Muscle of leg (tissue), 11 donors: ENCODE results near the gene RPS6KA4. TPM values are rescaled to one million over a fixed set of nuclear protein-coding genes. Genes with fewer than 3 reads are reported as not detected.

Experiments
- DNase-seq: peaks from one replicate; pipeline ENCODE4 v3.0.0; 2013
- H3K27ac ChIP-seq: one replicate; pipeline ENCODE4 v1.5.1; 2013; ENCODE audit warnings: mild to moderate bottlenecking, low read length, control low read depth
- H3K27me3 ChIP-seq: one replicate; pipeline ENCODE4 v1.6.1; 2013; ENCODE audit warnings: low read length; ENCODE audit not compliant: control insufficient read depth, insufficient read depth
- H3K36me3 ChIP-seq: one replicate; pipeline ENCODE4 v1.6.1; 2013; ENCODE audit warnings: low read length; ENCODE audit not compliant: control insufficient read depth, insufficient read depth
- H3K4me1 ChIP-seq: one replicate; pipeline ENCODE4 v1.6.1; 2013; ENCODE audit warnings: low read length; ENCODE audit not compliant: control insufficient read depth, insufficient read depth
- H3K4me3 ChIP-seq: one replicate; pipeline ENCODE4 v1.5.1; 2013; ENCODE audit warnings: low read length, control low read depth
- H3K9me3 ChIP-seq: replicated peaks from 2 replicates; pipeline ENCODE4 v1.6.1; 2013; ENCODE audit warnings: low read depth, low read length; ENCODE audit not compliant: control insufficient read depth
- WGBS: methylation state at CpG from one replicate; pipeline ENCODE4 v1.1.5; 2013; ENCODE audit warnings: missing lambda C conversion rate; ENCODE audit not compliant: insufficient coverage; 5-methylcytosine and 5-hydroxymethylcytosine counted together
- polyA plus RNA-seq, 8 donors: library from polyadenylated mRNA; unstranded; fragments of 120-200 nt; gene quantifications; one replicate each; pipeline versions ENCODE4 v1.2.1 to v1.2.3, GENCODE V29; 2013; ENCODE audit warnings: inconsistent platforms in 1 of 8, low replicate concordance in 1 of 8; ENCODE audit not compliant: insufficient read length in 8 of 8, insufficient read depth in 1 of 8
- total RNA-seq: library from RNA; stranded (reverse); fragments of 120-200 nt; gene quantifications from one replicate; pipeline ENCODE4 v1.2.4, GENCODE V29; 2013

Gene RPS6KA4
- total and polyA plus RNA-seq, 9 donors: 13.3 to 19.8 (median 15.9) TPM

GRCh38 chr11:64355078-64355940 is 3.7 kb upstream of the RPS6KA4 start:
- Histone ChIP-seq H3K9me3 (no peaks in the 10 kb centered on the region), H3K4me3 (no peak overlapping the region), H3K4me1 (peaks cover 59% of the 10 kb centered on the region), H3K27me3 (no peaks in the 10 kb centered on the region), H3K36me3 (peaks cover 2% of the 10 kb centered on the region), H3K27ac (no peak overlapping the region)
- peak; percentile 73 for DNase-seq
- 6% methylated on average over 11 of the region's 23 CpGs for WGBS

- peaks cover 16% of the 10 kb centered on the region for H3K36me3 ChIP-seq
- H3K9me3 ChIP-seq: no peaks in the 10 kb centered on the region
- 79% methylated on average over 20 of the region's 25 CpGs for WGBS
- H3K27me3 ChIP-seq: no peaks in the 10 kb centered on the region
- H3K4me3 ChIP-seq: no peak overlapping the region
- peak; percentile 11 for DNase-seq
- H3K4me1 ChIP-seq: peaks cover 57% of the 10 kb centered on the region
- H3K27ac ChIP-seq: no peak overlapping the region
Observed at GRCh38 chr11:64356498-64357411, 2.2 kb upstream of the RPS6KA4 start.

DNA sequence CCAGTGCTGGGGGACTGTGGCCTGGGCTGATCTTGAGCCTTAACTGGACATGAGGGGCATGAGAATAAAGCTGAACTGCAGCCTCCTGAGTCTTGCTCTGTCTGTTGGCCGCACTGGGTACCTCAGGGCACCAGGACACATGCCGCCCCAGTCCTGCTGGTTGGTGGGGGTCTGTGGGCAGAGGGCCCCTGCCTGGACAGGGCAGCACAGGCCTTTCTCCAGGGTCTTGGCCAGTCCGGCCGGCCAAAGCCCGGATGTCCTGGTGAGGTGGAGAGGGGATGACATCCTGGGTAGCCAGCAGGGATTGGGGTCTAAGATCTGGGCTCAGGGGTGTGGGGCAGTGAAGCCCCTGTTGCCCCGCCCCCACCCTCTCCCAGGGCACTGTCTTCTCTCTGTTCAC is 1.5 kb upstream of the RPS6KA4 start:
- no peak overlapping the region for H3K4me3 ChIP-seq
- H3K9me3 ChIP-seq: no peaks in the 10 kb centered on the region
- DNase-seq: no peak
- WGBS: 100% methylated on average over 1 of the region's 6 CpGs
- H3K27me3 ChIP-seq: no peaks in the 10 kb centered on the region
- no peak overlapping the region for H3K27ac ChIP-seq
- H3K4me1 ChIP-seq: peaks cover 50% of the 10 kb centered on the region
- H3K36me3 ChIP-seq: peaks cover 23% of the 10 kb centered on the region

DNA sequence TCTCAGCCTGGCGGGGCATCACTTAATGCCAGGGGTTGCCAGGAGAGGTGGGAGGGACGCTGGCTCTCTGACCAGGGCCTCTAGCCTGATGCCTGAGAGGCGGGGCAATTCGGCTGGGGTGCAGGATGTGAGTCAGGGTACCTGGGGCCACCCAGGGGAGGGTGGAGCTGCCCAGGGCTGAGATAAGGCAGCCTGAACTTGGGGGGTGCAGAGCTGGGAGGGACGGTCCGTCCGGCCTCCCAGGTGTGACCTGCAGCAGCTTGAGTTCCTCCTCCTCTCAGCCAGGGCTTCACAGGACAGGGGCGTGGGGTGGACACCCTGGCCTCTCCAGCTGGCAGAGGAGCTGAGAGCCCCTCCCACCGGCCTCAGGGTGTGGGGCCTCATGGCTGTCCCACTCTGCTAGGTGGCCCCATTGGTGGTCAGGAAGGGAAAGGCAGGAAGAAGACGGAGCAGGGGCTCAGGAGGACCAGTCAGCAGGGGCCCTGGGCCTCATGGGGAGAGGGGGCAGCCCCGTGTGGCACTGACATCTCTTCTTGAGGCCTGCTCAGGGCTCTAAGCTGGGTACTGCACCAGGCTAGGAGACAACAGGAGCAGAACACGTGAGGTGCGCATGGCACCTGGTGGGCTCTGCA is 942 bp upstream of the RPS6KA4 start:
- H3K27ac ChIP-seq: no peak overlapping the region
- peaks cover 27% of the 10 kb centered on the region for H3K36me3 ChIP-seq
- WGBS: 61% methylated on average over 7 of the region's 13 CpGs
- H3K4me3 ChIP-seq: peak overlapping the region; percentile 51
- DNase-seq: no peak
- no peaks in the 10 kb centered on the region for H3K9me3 ChIP-seq
- H3K27me3 ChIP-seq: no peaks in the 10 kb centered on the region
- peaks cover 44% of the 10 kb centered on the region for H3K4me1 ChIP-seq

DNA sequence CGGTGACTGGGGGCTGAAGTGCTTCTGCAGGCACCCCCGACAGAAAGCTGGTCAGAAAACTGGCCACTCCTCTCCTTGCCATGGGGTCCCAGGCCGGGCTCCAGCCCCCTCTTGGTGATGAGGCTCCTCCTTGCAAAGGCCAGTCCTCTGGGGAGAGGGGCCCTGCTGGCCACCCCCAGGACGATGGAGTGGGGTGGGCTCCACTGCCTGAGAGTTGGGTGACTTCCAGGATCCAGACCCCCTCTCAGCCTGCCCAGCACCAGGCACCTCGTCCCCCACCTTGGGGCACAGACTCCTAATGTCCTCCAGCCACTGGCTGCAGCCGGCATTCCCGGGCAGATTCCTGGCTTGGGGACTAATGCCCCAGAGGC is 441 bp upstream of the RPS6KA4 start:
- peak; percentile 38 for DNase-seq
- peaks cover 39% of the 10 kb centered on the region for H3K4me1 ChIP-seq
- H3K27ac ChIP-seq: peak overlapping the region; percentile 69
- no peaks in the 10 kb centered on the region for H3K9me3 ChIP-seq
- peaks cover 30% of the 10 kb centered on the region for H3K36me3 ChIP-seq
- no peaks in the 10 kb centered on the region for H3K27me3 ChIP-seq
- peak overlapping the region; percentile 51 for H3K4me3 ChIP-seq
- 35% methylated on average over 4 of the region's 7 CpGs for WGBS

- peak overlapping the region; percentile 92 for H3K4me3 ChIP-seq
- H3K27ac ChIP-seq: no peak overlapping the region
- no peak for DNase-seq
- no peaks in the 10 kb centered on the region for H3K27me3 ChIP-seq
- peaks cover 28% of the 10 kb centered on the region for H3K4me1 ChIP-seq
- 27% methylated on average over 33 of the region's 38 CpGs for WGBS
- H3K36me3 ChIP-seq: peaks cover 39% of the 10 kb centered on the region
- H3K9me3 ChIP-seq: no peaks in the 10 kb centered on the region
Observed at GRCh38 chr11:64359712-64360445, 917 bp downstream of the RPS6KA4 start.

DNA sequence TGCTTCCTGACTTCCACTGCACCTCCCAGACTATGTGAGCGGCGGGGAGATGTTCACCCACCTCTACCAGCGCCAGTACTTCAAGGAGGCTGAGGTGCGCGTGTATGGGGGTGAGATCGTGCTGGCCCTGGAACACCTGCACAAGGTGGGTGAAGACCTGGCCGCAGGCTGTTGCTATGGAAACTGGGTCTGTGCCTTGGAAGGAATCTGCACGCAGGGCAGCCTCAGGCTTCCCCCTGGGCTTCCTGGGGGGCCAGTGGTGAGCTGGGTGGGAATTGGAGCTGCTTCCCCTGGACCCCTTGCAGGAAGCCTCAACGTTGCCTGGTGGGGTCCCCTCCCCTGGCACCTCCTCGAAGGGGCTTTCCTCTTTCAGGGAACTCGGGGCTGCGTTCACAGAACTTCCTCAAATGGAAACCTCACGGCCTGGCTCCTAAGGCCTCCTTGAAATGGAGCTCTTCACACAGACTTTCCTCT is 1.5 kb downstream of the RPS6KA4 start:
- Histone ChIP-seq H3K27ac (no peak overlapping the region), H3K36me3 (peaks cover 45% of the 10 kb centered on the region), H3K4me1 (peaks cover 24% of the 10 kb centered on the region), H3K9me3 (no peaks in the 10 kb centered on the region), H3K4me3 (no peak overlapping the region), H3K27me3 (no peaks in the 10 kb centered on the region)
- 53% methylated on average over 3 of the region's 13 CpGs for WGBS
- DNase-seq: no peak

GRCh38 chr11:64361659-64362058 is 2.7 kb downstream of the RPS6KA4 start:
- DNase-seq: no peak
- Histone ChIP-seq H3K27ac (no peak overlapping the region), H3K36me3 (peaks cover 55% of the 10 kb centered on the region), H3K9me3 (no peaks in the 10 kb centered on the region), H3K27me3 (no peaks in the 10 kb centered on the region), H3K4me1 (peaks cover 24% of the 10 kb centered on the region), H3K4me3 (no peak overlapping the region)
- 100% methylated on average over 2 of the region's 18 CpGs for WGBS

GRCh38 chr11:64362339-64362738 is 3.4 kb downstream of the RPS6KA4 start:
- Histone ChIP-seq H3K27ac (no peak overlapping the region), H3K9me3 (no peaks in the 10 kb centered on the region), H3K4me1 (peaks cover 24% of the 10 kb centered on the region), H3K36me3 (peaks cover 55% of the 10 kb centered on the region), H3K4me3 (no peak overlapping the region), H3K27me3 (no peaks in the 10 kb centered on the region)
- no peak for DNase-seq
- WGBS: 86% methylated on average over 8 of the region's 10 CpGs
